NCI-H1436 treated with DMSO at 0.1 percent for 48 hours (cell line): Measurements from ENCODE around the gene B3GAT1.
"Not testable (repeated sequence)": the region's sequence is repeated elsewhere in the genome, so short reads cannot be mapped to it uniquely, and the experiment has no call there.

Experiments
- DNase-seq: peaks from one replicate; lab custom pipeline; 2025; lab: John Stamatoyannopoulos, UW

The B3GAT1 gene

GRCh38 chr11:134412203-134413042 lies at the start of gene B3GAT1:
TSS of gene B3GAT1 (minus strand) at chr11:134412242. CDS start at chr11:134387659, 24,583 bp downstream.
- no peak for DNase-seq

- DNase-seq = no peak
Measured at GRCh38 chr11:134461621-134462020, 49.6 kb upstream of the B3GAT1 start.

- no peak for DNase-seq
Measured at GRCh38 chr11:134460881-134461280, 48.8 kb upstream of the B3GAT1 start.

- DNase-seq = no peak
Measured at GRCh38 chr11:134460062-134460561, 48.1 kb upstream of the B3GAT1 start.

GRCh38 chr11:134459246-134460061 lies 47.4 kb upstream of the B3GAT1 start:
- no peak for DNase-seq

- DNase-seq = not testable (repeated sequence)
Measured at GRCh38 chr11:134457411-134458007, 45.5 kb upstream of the B3GAT1 start.

- DNase-seq = no peak
Measured at GRCh38 chr11:134455516-134455915, 43.5 kb upstream of the B3GAT1 start.

GRCh38 chr11:134454146-134454690 lies 42.2 kb upstream of the B3GAT1 start:
- no peak for DNase-seq

- DNase-seq = no peak
Measured at GRCh38 chr11:134453441-134453840, 41.4 kb upstream of the B3GAT1 start.

- DNase-seq = no peak
Measured at GRCh38 chr11:134452838-134453155, 40.8 kb upstream of the B3GAT1 start.

GRCh38 chr11:134452026-134452837 lies 40.2 kb upstream of the B3GAT1 start:
- DNase-seq = no peak

- no peak for DNase-seq
Measured at GRCh38 chr11:134450186-134450585, 38.1 kb upstream of the B3GAT1 start.

GRCh38 chr11:134449713-134450112 lies 37.7 kb upstream of the B3GAT1 start:
- DNase-seq = no peak

- DNase-seq = no peak
Measured at GRCh38 chr11:134449051-134449450, 37.0 kb upstream of the B3GAT1 start.

- DNase-seq = no peak
Measured at GRCh38 chr11:134447696-134448095, 35.7 kb upstream of the B3GAT1 start.

GRCh38 chr11:134445601-134446325 lies 33.7 kb upstream of the B3GAT1 start:
- DNase-seq = no peak

- DNase-seq = not testable (repeated sequence)
Measured at GRCh38 chr11:134444160-134445108, 32.4 kb upstream of the B3GAT1 start.

GRCh38 chr11:134443246-134443645 lies 31.2 kb upstream of the B3GAT1 start:
- DNase-seq = no peak

- DNase-seq = no peak
Measured at GRCh38 chr11:134442246-134442645, 30.2 kb upstream of the B3GAT1 start.

GRCh38 chr11:134441706-134442105 lies 29.7 kb upstream of the B3GAT1 start:
- no peak for DNase-seq
